Activated CD4-positive, alpha-beta T cell treated with anti-CD3 and anti-CD28 coated beads, Interleukin-2, amount 10 ng/mL, durations not matched to agents 7 days and 5 days (primary cell): ENCODE measurements around the gene IFNG-AS1. TPM values are rescaled to one million over a fixed set of nuclear protein-coding genes. Genes with fewer than 3 reads are reported as not detected.
A peak's percentile ranks its signal among the peaks of the same experiment; 100 is the strongest.

Source experiments
- CTCF ChIA-PET: fragments of 350-600 bp; sonication (Branson Sonifier 250); formaldehyde crosslinking; loops from one replicate; lab custom pipeline; 2021; ENCODE audit warnings: antibody characterized with exemption; lab: Charles Lee
- POLR2A ChIA-PET: fragments of 350-600 bp; sonication (Branson Sonifier 250); formaldehyde crosslinking; loops from one replicate; lab custom pipeline; 2021; ENCODE audit warnings: antibody characterized with exemption; lab: Charles Lee
- DNase-seq: peaks from one replicate; pipeline ENCODE4 v3.0.0-alpha.2; 2020
- H3K27ac Mint-ChIP-seq: one replicate; pipeline ENCODE4 v1.8.0; 2021; ENCODE audit warnings: mild to moderate bottlenecking, moderate library complexity, mixed read lengths
- H3K27me3 Mint-ChIP-seq: one replicate; pipeline ENCODE4 v1.8.0; 2021; ENCODE audit warnings: mixed read lengths
- H3K36me3 Mint-ChIP-seq: one replicate; pipeline ENCODE4 v1.8.0; 2021; ENCODE audit warnings: low read depth, mixed read lengths
- H3K4me1 Mint-ChIP-seq: one replicate; pipeline ENCODE4 v1.8.0; 2021; ENCODE audit warnings: mixed read lengths
- H3K4me3 Mint-ChIP-seq: one replicate; pipeline ENCODE4 v1.8.0; 2021; ENCODE audit warnings: mild to moderate bottlenecking, moderate library complexity, mixed read lengths
- H3K9me3 Mint-ChIP-seq: one replicate; pipeline ENCODE4 v1.8.0; 2021; ENCODE audit warnings: mixed read lengths
- total RNA-seq, 2 experiments: library from RNA; stranded (reverse); gene quantifications; one replicate each; pipeline ENCODE4 v1.2.3, GENCODE V29; 2021

The IFNG-AS1 gene
- total RNA-seq, 2 experiments from 2014 or later: not detected

DNA sequence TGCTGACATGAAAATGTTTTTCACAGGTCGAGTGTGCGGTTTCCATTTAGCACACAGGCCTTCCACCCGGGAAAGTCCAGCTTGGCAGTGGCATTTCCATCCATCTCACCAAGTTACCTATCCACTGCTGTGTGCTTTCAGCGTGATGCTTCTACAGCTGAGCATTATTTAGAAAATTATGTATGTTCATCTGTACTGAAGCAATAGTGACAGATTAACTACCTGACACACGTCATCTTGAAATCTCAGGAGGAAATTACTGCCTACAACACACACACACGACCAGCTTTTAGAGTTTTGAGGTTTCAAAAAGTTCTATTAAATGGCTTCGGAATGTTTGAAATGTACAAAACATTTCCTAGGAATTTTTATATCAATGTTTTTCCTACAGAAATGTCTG, 39.4 kb downstream of the IFNG-AS1 start:
- CTCF ChIA-PET: interaction anchor here (0.6 to 1.4 kb wide), 2 partner anchors 10 to 331 kb away, joined by 3 read pairs; no protein-coding TSS in a partner anchor
- Mint-ChIP-seq H3K27ac (no peak overlapping the region), H3K9me3 (peaks cover 7% of the 10 kb centered on the region), H3K27me3 (no peaks in the 10 kb centered on the region), H3K4me1 (peaks cover 14% of the 10 kb centered on the region), H3K4me3 (no peak overlapping the region), H3K36me3 (no peaks in the 10 kb centered on the region)
- POLR2A ChIA-PET: no interaction called here
- no peak for DNase-seq

DNA sequence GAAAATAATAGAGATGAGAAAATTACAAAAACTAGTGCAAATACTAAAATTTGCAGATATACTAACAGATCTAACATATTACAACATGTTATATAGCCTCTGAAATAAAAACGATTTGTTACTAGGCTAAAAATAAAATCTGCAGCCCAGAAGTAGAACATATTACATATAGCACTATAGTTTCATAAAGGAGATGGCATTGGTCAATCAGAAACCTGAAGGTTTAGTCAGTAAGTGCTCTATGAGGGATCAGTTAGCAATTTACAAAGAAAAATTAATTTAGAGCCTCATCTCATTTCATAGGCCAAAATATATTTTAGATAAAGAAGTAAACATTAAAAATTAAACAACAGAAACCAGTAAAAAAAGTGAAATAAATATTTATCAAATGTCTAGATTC, 41.0 kb downstream of the IFNG-AS1 start:
- Mint-ChIP-seq H3K27me3 (no peaks in the 10 kb centered on the region), H3K4me1 (peaks cover 14% of the 10 kb centered on the region), H3K27ac (no peak overlapping the region), H3K36me3 (peaks cover 1% of the 10 kb centered on the region), H3K4me3 (no peak overlapping the region), H3K9me3 (peaks cover 7% of the 10 kb centered on the region)
- ChIA-PET POLR2A (no interaction called here), CTCF (interaction anchor here (0.7 kb wide), 1 partner anchor 11 kb away, joined by 3 read pairs; no protein-coding TSS in a partner anchor)
- DNase-seq: no peak

DNA sequence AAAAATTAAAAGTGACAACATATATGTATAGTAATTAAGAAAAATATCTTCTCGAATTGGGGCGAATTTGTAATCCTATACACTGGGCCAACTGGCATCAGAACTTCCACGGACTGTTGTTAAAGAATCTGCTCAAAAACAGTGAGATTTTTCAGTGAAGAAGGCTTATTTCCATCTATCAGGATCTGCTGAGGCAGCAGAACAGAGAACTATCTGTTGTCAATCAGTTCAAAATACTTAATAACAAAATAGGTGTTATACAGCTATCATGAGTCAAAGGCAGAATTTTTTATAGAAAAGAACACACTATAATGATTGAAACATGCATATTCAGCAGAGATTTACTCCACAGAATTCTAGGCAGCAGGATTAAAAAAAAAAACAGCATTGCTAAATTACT, 41.9 kb downstream of the IFNG-AS1 start:
- Mint-ChIP-seq H3K27me3 (no peaks in the 10 kb centered on the region), H3K27ac (no peak overlapping the region), H3K4me1 (peaks cover 15% of the 10 kb centered on the region), H3K36me3 (peaks cover 3% of the 10 kb centered on the region), H3K9me3 (peaks cover 7% of the 10 kb centered on the region), H3K4me3 (no peak overlapping the region)
- ChIA-PET POLR2A (no interaction called here), CTCF (interaction anchor here (0.9 to 1.2 kb wide), 2 partner anchors 10 to 192 kb away, joined by 3 to 5 read pairs; no protein-coding TSS in a partner anchor)
- DNase-seq: no peak

DNA sequence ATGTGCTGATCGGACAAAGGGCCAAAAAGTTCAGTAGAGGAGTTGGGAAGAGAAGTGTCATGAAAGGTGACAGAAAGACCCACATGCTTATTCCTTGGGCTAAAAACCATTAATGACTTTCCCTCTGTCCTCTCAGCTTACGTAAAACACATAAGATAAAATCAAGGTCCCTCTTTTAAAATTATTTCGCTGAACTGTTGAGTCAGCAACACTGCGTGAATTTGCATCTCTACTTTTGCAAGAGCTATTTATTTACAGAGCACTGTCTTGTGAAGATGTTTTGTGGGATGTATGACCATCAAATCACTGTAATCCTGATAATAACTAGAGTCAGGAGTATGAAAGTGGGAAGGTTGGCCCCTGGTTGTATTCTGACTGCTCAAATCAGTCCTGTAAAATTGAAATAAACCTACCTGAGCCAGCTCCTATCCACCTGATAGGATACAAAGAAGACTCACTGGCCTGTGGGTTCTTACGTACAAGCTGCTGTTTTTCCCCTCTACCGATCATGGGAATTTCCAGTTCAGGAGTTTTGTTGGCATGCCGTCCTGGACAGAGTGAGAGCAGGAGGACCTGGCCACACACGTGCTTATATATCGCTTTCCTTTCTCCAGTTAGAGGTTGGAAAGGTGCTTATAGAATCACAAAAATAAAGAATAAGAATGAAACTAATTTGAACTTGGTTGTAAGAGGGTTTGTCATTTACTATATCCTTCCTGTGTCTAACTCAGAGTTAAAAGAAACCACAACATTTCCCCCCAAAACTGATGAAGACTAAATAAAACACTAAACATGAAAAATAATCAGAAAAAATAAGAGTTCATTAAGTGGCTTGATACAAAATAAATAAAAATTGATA, 42.9 kb downstream of the IFNG-AS1 start:
- DNase-seq: no peak
- no peaks in the 10 kb centered on the region for H3K27me3 Mint-ChIP-seq
- H3K4me1 Mint-ChIP-seq: peaks cover 18% of the 10 kb centered on the region
- peak overlapping the region; percentile 22 for H3K27ac Mint-ChIP-seq
- H3K9me3 Mint-ChIP-seq: peaks cover 7% of the 10 kb centered on the region
- peaks cover 3% of the 10 kb centered on the region for H3K36me3 Mint-ChIP-seq
- ChIA-PET CTCF (interaction anchor here (0.9 to 1.2 kb wide), 3 partner anchors 9 to 191 kb away, joined by 3 to 5 read pairs (median 3); no protein-coding TSS in a partner anchor), POLR2A (no interaction called here)
- H3K4me3 Mint-ChIP-seq: peak overlapping the region; percentile 48

GRCh38 chr12:68034567-68034966, 45.3 kb downstream of the IFNG-AS1 start:
- Mint-ChIP-seq H3K4me3 (no peak overlapping the region), H3K27ac (no peak overlapping the region), H3K4me1 (peaks cover 18% of the 10 kb centered on the region), H3K9me3 (peaks cover under 1% of the 10 kb centered on the region), H3K27me3 (no peaks in the 10 kb centered on the region), H3K36me3 (peaks cover 3% of the 10 kb centered on the region)
- ChIA-PET POLR2A (no interaction called here), CTCF (no interaction called here)
- no peak for DNase-seq

- Mint-ChIP-seq H3K36me3 (peaks cover 3% of the 10 kb centered on the region), H3K27ac (no peak overlapping the region), H3K9me3 (no peaks in the 10 kb centered on the region), H3K27me3 (no peaks in the 10 kb centered on the region), H3K4me3 (no peak overlapping the region), H3K4me1 (peaks cover 26% of the 10 kb centered on the region)
- ChIA-PET CTCF (interaction anchor here (0.6 to 0.7 kb wide), 2 partner anchors 122 to 218 kb away, joined by 3 to 4 read pairs; no protein-coding TSS in a partner anchor), POLR2A (interaction anchor here (0.6 kb wide), 1 partner anchor 29 kb away, joined by 3 read pairs; no protein-coding TSS in a partner anchor)
- DNase-seq: peak; percentile 13
These were observed 47.4 kb downstream of the IFNG-AS1 start for GRCh38 chr12:68036642-68037041.

- H3K27me3 Mint-ChIP-seq: no peaks in the 10 kb centered on the region
- DNase-seq: no peak
- ChIA-PET CTCF (interaction anchor here (0.6 to 2.1 kb wide), 4 partner anchors 9 to 185 kb away, joined by 3 to 5 read pairs (median 4); no protein-coding TSS in a partner anchor), POLR2A (no interaction called here)
- H3K9me3 Mint-ChIP-seq: no peaks in the 10 kb centered on the region
- H3K4me3 Mint-ChIP-seq: no peak overlapping the region
- no peak overlapping the region for H3K27ac Mint-ChIP-seq
- peaks cover 3% of the 10 kb centered on the region for H3K36me3 Mint-ChIP-seq
- peaks cover 26% of the 10 kb centered on the region for H3K4me1 Mint-ChIP-seq
These were observed 48.5 kb downstream of the IFNG-AS1 start for GRCh38 chr12:68037616-68038255.

DNA sequence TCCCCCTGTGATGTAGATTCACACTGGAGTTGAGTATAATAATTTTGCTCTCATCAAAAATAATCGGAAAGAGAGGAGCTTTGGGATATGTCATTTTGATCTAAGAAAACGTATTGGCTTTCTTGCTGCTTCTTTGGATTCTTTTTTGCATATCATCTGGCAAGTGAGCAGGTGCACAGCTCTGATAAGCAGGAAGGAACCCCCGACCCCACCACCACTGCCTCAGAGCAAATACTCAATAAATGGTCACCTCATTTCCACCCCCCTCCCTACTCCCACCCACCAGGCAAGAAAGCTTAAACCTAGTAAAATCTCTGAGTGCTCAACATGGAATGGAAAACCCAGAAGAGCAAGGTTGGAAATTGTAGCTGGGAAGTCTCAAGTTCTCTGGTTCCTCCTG, 49.4 kb downstream of the IFNG-AS1 start:
- Mint-ChIP-seq H3K27me3 (no peaks in the 10 kb centered on the region), H3K4me3 (no peak overlapping the region), H3K4me1 (peaks cover 23% of the 10 kb centered on the region), H3K36me3 (peaks cover 3% of the 10 kb centered on the region), H3K27ac (no peak overlapping the region), H3K9me3 (no peaks in the 10 kb centered on the region)
- POLR2A ChIA-PET: no interaction called here
- no peak for DNase-seq
- CTCF ChIA-PET: interaction anchor here (0.6 to 2.1 kb wide), 5 partner anchors 10 to 227 kb away, joined by 3 to 5 read pairs (median 3); no protein-coding TSS in a partner anchor

DNA sequence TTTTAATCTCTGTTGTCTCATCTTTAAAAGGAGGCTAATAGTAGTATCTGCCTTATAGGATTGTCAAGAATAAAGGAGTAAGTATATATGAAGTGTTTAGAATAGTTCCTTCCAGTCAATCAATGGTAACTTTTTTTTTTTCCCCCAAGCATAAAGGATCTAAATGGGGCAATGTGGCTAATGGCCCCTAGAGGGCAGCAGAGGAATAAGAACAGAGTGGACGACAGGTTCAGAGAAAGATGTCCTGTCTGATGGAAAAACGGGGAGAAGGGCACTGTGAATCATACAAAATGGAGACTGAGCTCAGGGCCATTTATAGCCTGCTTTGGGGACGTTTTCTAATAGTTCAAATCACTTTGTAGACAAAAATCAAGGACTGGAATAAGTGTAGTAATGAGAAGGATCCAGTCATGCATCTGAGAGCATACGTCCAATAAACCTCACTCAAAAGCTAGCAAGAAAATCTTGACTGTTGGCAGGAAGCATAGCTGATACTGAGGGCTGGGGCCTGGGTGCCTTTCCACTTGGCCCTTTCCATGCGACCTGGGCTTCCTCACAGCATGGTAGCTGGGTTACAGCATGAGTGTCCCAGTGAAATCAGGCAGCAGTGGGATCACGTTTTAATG, 51.3 kb downstream of the IFNG-AS1 start:
- Mint-ChIP-seq H3K27ac (no peak overlapping the region), H3K9me3 (no peaks in the 10 kb centered on the region), H3K27me3 (no peaks in the 10 kb centered on the region), H3K4me1 (peaks cover 23% of the 10 kb centered on the region), H3K36me3 (no peaks in the 10 kb centered on the region), H3K4me3 (no peak overlapping the region)
- ChIA-PET CTCF (interaction anchor here (0.6 to 2.1 kb wide), 23 partner anchors 9 to 772 kb away, joined by 3 to 19 read pairs (median 4); partner anchors contain the start of gene IFNG), POLR2A (no interaction called here)
- peak; percentile 69 for DNase-seq

DNA sequence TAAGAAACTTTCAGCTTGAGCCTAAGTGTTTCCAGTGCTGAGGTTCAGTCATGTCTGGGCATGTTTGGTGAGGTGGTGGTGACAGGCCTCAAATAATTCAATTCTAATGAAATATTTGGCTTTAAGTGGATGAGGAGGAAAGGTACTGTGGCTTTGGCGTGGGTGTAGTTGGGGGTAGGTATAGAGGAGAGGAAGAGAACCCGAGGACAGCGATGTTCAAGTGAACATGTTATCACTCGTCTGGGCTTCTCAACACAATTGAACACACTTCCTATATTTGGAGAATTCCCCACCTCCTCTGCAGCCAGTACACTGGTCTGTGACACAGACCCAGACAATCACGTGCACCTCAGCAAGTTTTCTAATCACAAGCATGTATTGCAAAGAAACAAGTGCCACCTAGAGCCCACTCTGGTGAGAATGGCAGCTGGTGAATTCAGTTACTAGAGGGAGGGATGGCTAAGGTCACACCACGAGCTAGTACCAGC, 53.0 kb downstream of the IFNG-AS1 start:
- ChIA-PET CTCF (no interaction called here), POLR2A (no interaction called here)
- no peak overlapping the region for H3K4me3 Mint-ChIP-seq
- peaks cover 2% of the 10 kb centered on the region for H3K36me3 Mint-ChIP-seq
- peaks cover 3% of the 10 kb centered on the region for H3K27me3 Mint-ChIP-seq
- no peak for DNase-seq
- peaks cover 19% of the 10 kb centered on the region for H3K4me1 Mint-ChIP-seq
- H3K27ac Mint-ChIP-seq: no peak overlapping the region
- H3K9me3 Mint-ChIP-seq: no peaks in the 10 kb centered on the region

DNA sequence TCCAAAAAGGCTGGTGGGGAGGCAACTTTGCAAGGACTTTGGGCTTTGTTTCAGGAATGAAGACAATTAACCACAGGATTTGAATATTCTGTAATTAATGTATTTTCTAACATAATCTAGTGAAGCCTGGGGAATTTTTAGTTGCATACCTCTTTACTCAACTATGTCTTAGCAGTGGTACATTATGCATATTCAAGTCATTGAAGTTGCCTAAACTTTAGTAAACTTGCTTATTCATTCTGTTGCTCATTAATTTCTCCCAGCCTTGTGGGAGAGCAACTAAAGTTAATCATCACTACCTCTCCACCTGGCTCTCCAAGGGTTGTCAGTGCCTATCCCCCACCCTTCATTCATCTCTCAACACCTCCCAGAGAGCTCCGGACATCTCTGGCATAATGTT, 54.2 kb downstream of the IFNG-AS1 start:
- CTCF ChIA-PET: no interaction called here
- POLR2A ChIA-PET: no interaction called here
- H3K4me3 Mint-ChIP-seq: no peak overlapping the region
- H3K27me3 Mint-ChIP-seq: peaks cover 3% of the 10 kb centered on the region
- H3K27ac Mint-ChIP-seq: no peak overlapping the region
- no peak for DNase-seq
- peaks cover 19% of the 10 kb centered on the region for H3K4me1 Mint-ChIP-seq
- peaks cover 2% of the 10 kb centered on the region for H3K36me3 Mint-ChIP-seq
- H3K9me3 Mint-ChIP-seq: no peaks in the 10 kb centered on the region

DNA sequence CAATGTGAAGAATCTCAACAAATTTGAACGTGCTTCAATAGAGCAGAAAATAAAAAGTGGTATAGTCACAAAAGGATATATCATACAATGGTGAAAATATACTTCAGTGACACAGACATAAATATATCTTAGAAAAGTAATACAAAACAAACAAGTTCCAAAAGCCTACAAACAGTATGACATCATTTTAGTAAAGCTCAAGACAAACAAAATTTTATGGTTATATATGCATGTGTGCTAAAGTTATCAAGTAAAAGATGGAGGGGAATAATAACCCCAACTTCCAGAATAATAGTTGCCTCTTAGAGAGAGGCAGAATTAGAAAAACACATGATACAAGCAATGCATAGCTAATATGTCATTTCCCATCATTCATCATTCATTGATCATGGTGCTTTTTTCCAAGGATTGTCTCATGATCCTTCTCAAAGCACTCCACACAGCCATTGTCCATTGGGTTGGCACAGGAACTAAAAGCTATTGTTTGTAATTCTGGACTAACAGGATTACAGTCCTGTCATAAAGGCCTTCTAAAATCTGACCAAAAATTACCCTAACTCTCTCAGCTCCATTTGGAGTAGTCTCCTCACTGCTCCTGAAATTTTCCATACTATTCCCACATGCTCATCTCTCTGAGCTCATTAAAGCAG, 59.5 kb downstream of the IFNG-AS1 start:
- Mint-ChIP-seq H3K4me3 (no peak overlapping the region), H3K27me3 (peaks cover 3% of the 10 kb centered on the region), H3K36me3 (peaks cover 2% of the 10 kb centered on the region), H3K4me1 (no peaks in the 10 kb centered on the region), H3K9me3 (no peaks in the 10 kb centered on the region), H3K27ac (no peak overlapping the region)
- DNase-seq: no peak
- ChIA-PET POLR2A (no interaction called here), CTCF (interaction anchor here (1.3 to 1.5 kb wide), 2 partner anchors 8 to 9 kb away, joined by 3 to 7 read pairs; no protein-coding TSS in a partner anchor)
